GM23338 (cell line): ENCODE measurements around the gene LRRC3. TPM values are rescaled to one million over a fixed set of nuclear protein-coding genes. Genes with fewer than 3 reads are reported as not detected.
A peak's percentile ranks its signal among the peaks of the same experiment; 100 is the strongest.

Experiments used
- ATAC-seq: fragments of 200-7000 bp; cut with Tn5 transposase; 3 replicates; pipeline ENCODE4 v1.9.1; 2020
- DNase-seq: peaks from one replicate; pipeline ENCODE4 v3.0.0-alpha.2; 2015; ENCODE audit warnings: low spot score
- H2AFZ ChIP-seq: fragments of 200-600 bp; sonication (generic); 2 replicates; pipeline ENCODE4 v1.8.0; 2016; ENCODE audit warnings: antibody characterized with exemption, mild to moderate bottlenecking, moderate library complexity
- H3F3A ChIP-seq: fragments of 200-600 bp; sonication (generic); replicated peaks from 2 replicates; pipeline ENCODE4 v1.8.0; 2017; ENCODE audit warnings: antibody characterized with exemption, mixed run types, low read depth
- H3K27ac ChIP-seq: fragments of 200-600 bp; sonication (generic); 2 replicates; pipeline ENCODE4 v1.6.1; 2016; ENCODE audit warnings: low read depth
- H3K27me3 ChIP-seq: fragments of 200-600 bp; sonication (generic); 2 replicates; pipeline ENCODE4 v1.8.0; 2016; ENCODE audit warnings: mild to moderate bottlenecking, mixed run types, moderate library complexity; ENCODE audit not compliant: insufficient read depth
- H3K36me3 ChIP-seq: fragments of 200-600 bp; sonication (generic); 2 replicates; pipeline ENCODE4 v1.8.0; 2016; ENCODE audit warnings: mild to moderate bottlenecking; ENCODE audit not compliant: insufficient read depth
- H3K4me1 ChIP-seq: fragments of 200-600 bp; sonication (generic); 2 replicates; pipeline ENCODE4 v1.8.0; 2016; ENCODE audit warnings: mild to moderate bottlenecking, moderate library complexity; ENCODE audit not compliant: insufficient read depth
- H3K4me2 ChIP-seq: fragments of 200-600 bp; sonication (generic); 2 replicates; pipeline ENCODE4 v1.7.1; 2017; ENCODE audit warnings: mixed run types
- H3K4me3 ChIP-seq: fragments of 200-600 bp; sonication (generic); 2 replicates; pipeline ENCODE4 v1.6.1; 2016; ENCODE audit warnings: mixed run types
- H3K79me2 ChIP-seq: fragments of 200-600 bp; sonication (generic); replicated peaks from 2 replicates; pipeline ENCODE4 v1.8.0; 2017; ENCODE audit warnings: mild to moderate bottlenecking; ENCODE audit not compliant: insufficient read depth
- H3K9me2 ChIP-seq: fragments of 200-600 bp; sonication (generic); 2 replicates; pipeline ENCODE4 v1.8.0; 2017; ENCODE audit not compliant: insufficient read depth
- H4K20me1 ChIP-seq: fragments of 200-600 bp; sonication (generic); replicated peaks from 2 replicates; pipeline ENCODE4 v1.8.0; 2017; ENCODE audit warnings: mild to moderate bottlenecking; ENCODE audit not compliant: insufficient read depth
- H3K27ac Mint-ChIP-seq: 2 replicates; pipeline ENCODE4 v1.8.0; 2020; ENCODE audit warnings: inconsistent platforms, mild to moderate bottlenecking, moderate library complexity, mixed read lengths
- H3K27me3 Mint-ChIP-seq: 3 replicates; pipeline ENCODE4 v1.8.0; 2022; ENCODE audit warnings: low read depth, mild to moderate bottlenecking, moderate library complexity, mixed read lengths, inconsistent platforms; ENCODE audit not compliant: insufficient read depth, poor library complexity
- H3K36me3 Mint-ChIP-seq: 3 replicates; pipeline ENCODE4 v1.8.0; 2021; ENCODE audit warnings: low read depth, mild to moderate bottlenecking, inconsistent platforms, moderate library complexity, mixed read lengths
- H3K4me1 Mint-ChIP-seq: 3 replicates; pipeline ENCODE4 v1.8.0; 2020; ENCODE audit warnings: mild to moderate bottlenecking, inconsistent platforms, mixed read lengths
- H3K4me3 Mint-ChIP-seq: 3 replicates; pipeline ENCODE4 v1.8.0; 2021; ENCODE audit warnings: moderate library complexity, mild to moderate bottlenecking, inconsistent platforms, mixed read lengths
- H3K9me3 Mint-ChIP-seq: 3 replicates; pipeline ENCODE4 v1.8.0; 2020; ENCODE audit warnings: moderate library complexity, mild to moderate bottlenecking, inconsistent platforms, mixed read lengths
- POLR2AphosphoS5 ChIP-seq: IDR thresholded peaks from 2 replicates; pipeline ENCODE4 v1.6.1; 2016; ENCODE audit warnings: antibody characterized with exemption, low read depth
- polyA plus RNA-seq: library from polyadenylated mRNA; unstranded; fragments of >200 nt; fragmentation: Nextera tagmentation; extraction: Ambion mirVana; gene quantifications from 2 replicates; pipeline ENCODE4 v1.2.1, GENCODE V29; 2016
- total RNA-seq: library from RNA; depleted of rRNA; stranded (reverse); fragments of >200 nt; shearing (Covaris generic); gene quantifications from 2 replicates; pipeline ENCODE4 v1.2.3, GENCODE V29; 2014
- TF ChIP-seq, protein P1 (sequence below): IDR thresholded peaks from one replicate; pipeline ENCODE4 v1.6.1; 2018; ENCODE audit warnings: antibody characterized with exemption; ENCODE audit not compliant: unreplicated experiment
- TF ChIP-seq, protein P2 (sequence below), 2 experiments: fragments of 200-600 bp in 1 of 2; sonication (generic) in 1 of 2; conservative IDR thresholded peaks; 2 replicates each; pipeline versions ENCODE4 v1.5.1 to v1.6.1; 2016 to 2017; ENCODE audit warnings: antibody characterized with exemption in 2 of 2, low read depth in 2 of 2, mild to moderate bottlenecking in 2 of 2, moderate library complexity in 1 of 2

Gene LRRC3
- total and polyA plus RNA-seq, 2 experiments from 2014 or later: 0.95 to 6.8 TPM

DNA sequence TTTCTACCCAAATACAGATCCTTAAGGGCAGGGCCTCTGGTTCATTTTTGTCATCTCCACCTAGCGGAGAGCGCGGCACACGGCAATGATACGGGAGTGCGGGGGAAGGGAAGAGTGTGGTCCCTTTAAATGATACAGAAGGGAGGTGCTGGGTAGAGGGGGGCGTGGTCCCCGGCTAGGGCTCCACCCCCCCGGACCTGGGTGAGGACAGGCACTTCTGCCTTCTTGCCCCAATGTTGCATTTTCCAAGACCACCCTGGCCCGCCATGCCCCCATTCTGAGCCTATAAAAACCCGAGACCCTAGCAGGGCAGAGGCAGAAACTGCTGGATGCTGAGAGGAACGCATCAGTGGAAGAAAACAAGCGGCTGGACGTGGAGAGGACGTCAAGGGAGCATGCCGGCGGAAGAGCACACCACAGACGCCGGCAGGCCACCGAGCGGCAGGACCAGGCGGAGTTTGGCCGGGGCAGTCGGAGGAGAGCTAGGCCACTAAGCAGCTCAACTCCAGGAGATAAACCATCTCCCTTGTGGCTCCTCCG is 30.0 kb downstream of the LRRC3 start:
- Histone ChIP-seq H3K9me2 (no peaks in the 10 kb centered on the region), H3K27me3 (no peaks in the 10 kb centered on the region), H3K27ac (no peak overlapping the region), H3K79me2 (peaks cover 24% of the 10 kb centered on the region), H2AFZ (peak overlapping the region; percentile 80), H3K4me1 (peaks cover 6% of the 10 kb centered on the region; the same call in 1 of the 2 replicates), H3K36me3 (no peaks in the 10 kb centered on the region), H3K4me2 (peak overlapping the region; percentile 84), H3F3A (no peaks in the 10 kb centered on the region), H3K4me3 (peak overlapping the region; percentile 69), H4K20me1 (no peaks in the 10 kb centered on the region; the same call in 1 of the 2 replicates)
- Mint-ChIP-seq H3K4me1 (peaks cover 14% of the 10 kb centered on the region), H3K4me3 (peak overlapping the region; percentile 72), H3K36me3 (peaks cover 9% of the 10 kb centered on the region; the same call in 2 of the 3 replicates), H3K27me3 (peaks cover 4% of the 10 kb centered on the region), H3K27ac (no peak overlapping the region), H3K9me3 (peaks cover 13% of the 10 kb centered on the region; the same call in 2 of the 3 replicates)
- DNase-seq: peak; percentile 87
- TF ChIP-seq, protein P1, sequence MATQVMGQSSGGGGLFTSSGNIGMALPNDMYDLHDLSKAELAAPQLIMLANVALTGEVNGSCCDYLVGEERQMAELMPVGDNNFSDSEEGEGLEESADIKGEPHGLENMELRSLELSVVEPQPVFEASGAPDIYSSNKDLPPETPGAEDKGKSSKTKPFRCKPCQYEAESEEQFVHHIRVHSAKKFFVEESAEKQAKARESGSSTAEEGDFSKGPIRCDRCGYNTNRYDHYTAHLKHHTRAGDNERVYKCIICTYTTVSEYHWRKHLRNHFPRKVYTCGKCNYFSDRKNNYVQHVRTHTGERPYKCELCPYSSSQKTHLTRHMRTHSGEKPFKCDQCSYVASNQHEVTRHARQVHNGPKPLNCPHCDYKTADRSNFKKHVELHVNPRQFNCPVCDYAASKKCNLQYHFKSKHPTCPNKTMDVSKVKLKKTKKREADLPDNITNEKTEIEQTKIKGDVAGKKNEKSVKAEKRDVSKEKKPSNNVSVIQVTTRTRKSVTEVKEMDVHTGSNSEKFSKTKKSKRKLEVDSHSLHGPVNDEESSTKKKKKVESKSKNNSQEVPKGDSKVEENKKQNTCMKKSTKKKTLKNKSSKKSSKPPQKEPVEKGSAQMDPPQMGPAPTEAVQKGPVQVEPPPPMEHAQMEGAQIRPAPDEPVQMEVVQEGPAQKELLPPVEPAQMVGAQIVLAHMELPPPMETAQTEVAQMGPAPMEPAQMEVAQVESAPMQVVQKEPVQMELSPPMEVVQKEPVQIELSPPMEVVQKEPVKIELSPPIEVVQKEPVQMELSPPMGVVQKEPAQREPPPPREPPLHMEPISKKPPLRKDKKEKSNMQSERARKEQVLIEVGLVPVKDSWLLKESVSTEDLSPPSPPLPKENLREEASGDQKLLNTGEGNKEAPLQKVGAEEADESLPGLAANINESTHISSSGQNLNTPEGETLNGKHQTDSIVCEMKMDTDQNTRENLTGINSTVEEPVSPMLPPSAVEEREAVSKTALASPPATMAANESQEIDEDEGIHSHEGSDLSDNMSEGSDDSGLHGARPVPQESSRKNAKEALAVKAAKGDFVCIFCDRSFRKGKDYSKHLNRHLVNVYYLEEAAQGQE: no peak
- peak; percentile 71 for TF ChIP-seq POLR2AphosphoS5
- TF ChIP-seq, protein P2, sequence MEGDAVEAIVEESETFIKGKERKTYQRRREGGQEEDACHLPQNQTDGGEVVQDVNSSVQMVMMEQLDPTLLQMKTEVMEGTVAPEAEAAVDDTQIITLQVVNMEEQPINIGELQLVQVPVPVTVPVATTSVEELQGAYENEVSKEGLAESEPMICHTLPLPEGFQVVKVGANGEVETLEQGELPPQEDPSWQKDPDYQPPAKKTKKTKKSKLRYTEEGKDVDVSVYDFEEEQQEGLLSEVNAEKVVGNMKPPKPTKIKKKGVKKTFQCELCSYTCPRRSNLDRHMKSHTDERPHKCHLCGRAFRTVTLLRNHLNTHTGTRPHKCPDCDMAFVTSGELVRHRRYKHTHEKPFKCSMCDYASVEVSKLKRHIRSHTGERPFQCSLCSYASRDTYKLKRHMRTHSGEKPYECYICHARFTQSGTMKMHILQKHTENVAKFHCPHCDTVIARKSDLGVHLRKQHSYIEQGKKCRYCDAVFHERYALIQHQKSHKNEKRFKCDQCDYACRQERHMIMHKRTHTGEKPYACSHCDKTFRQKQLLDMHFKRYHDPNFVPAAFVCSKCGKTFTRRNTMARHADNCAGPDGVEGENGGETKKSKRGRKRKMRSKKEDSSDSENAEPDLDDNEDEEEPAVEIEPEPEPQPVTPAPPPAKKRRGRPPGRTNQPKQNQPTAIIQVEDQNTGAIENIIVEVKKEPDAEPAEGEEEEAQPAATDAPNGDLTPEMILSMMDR (conservative IDR thresholded peaks at IDR 0.05; ENCODE audit: low read depth in 2 of 2): peak; percentile 58 to 59
- ATAC-seq: peak; percentile 85

- Histone ChIP-seq H2AFZ (peak overlapping the region; percentile 80; the same call in 1 of the 2 replicates), H3F3A (no peaks in the 10 kb centered on the region), H3K9me2 (no peaks in the 10 kb centered on the region), H3K27ac (no peak overlapping the region), H4K20me1 (no peaks in the 10 kb centered on the region; the same call in 1 of the 2 replicates), H3K4me3 (peak overlapping the region; percentile 69), H3K4me1 (peaks cover 6% of the 10 kb centered on the region; the same call in 1 of the 2 replicates), H3K79me2 (peaks cover 24% of the 10 kb centered on the region), H3K27me3 (no peaks in the 10 kb centered on the region), H3K36me3 (no peaks in the 10 kb centered on the region), H3K4me2 (peak overlapping the region; percentile 84)
- Mint-ChIP-seq H3K9me3 (peaks cover 13% of the 10 kb centered on the region; the same call in 2 of the 3 replicates), H3K4me1 (peaks cover 14% of the 10 kb centered on the region), H3K4me3 (peak overlapping the region; percentile 72), H3K36me3 (peaks cover 13% of the 10 kb centered on the region; the same call in 2 of the 3 replicates), H3K27me3 (peaks cover 4% of the 10 kb centered on the region), H3K27ac (no peak overlapping the region)
- DNase-seq (no peak), ATAC-seq (peak; percentile 11; the same call in 2 of the 3 replicates)
- TF ChIP-seq POLR2AphosphoS5: no peak
These were observed 30.5 kb downstream of the LRRC3 start for GRCh38 chr21:44485796-44486195.
